WTC11 (cell line): Measurements from ENCODE around the gene CCL25. TPM values are rescaled to one million over a fixed set of nuclear protein-coding genes. Genes with fewer than 3 reads are reported as not detected.

Source experiments
- ATAC-seq: fragments of 200-7000 bp; cut with Tn5 transposase; 2 replicates; pipeline ENCODE4 v1.10.0; 2021; ENCODE audit warnings: mild to moderate bottlenecking, moderate library complexity
- CTCF ChIA-PET: fragments of 300-600 bp; sonication (Branson Sonifier 250); formaldehyde crosslinking; loops from one replicate; lab custom pipeline; 2021; ENCODE audit warnings: antibody characterized with exemption; lab: Charles Lee
- POLR2A ChIA-PET: fragments of 350-600 bp; sonication (Branson Sonifier 250); formaldehyde crosslinking; loops from one replicate; lab custom pipeline; 2021; ENCODE audit warnings: antibody characterized with exemption; lab: Charles Lee
- DNase-seq: peaks from one replicate; pipeline ENCODE4 v3.0.0; 2021; ENCODE audit warnings: low spot score
- H3K27ac Mint-ChIP-seq: 2 replicates; pipeline ENCODE4 v1.8.0; 2021; ENCODE audit warnings: mixed read lengths
- H3K27me3 Mint-ChIP-seq: 2 replicates; pipeline ENCODE4 v1.8.0; 2021; ENCODE audit warnings: low read depth, mild to moderate bottlenecking, moderate library complexity, mixed read lengths
- H3K36me3 Mint-ChIP-seq: 2 replicates; pipeline ENCODE4 v1.8.0; 2021; ENCODE audit warnings: mixed read lengths
- H3K4me1 Mint-ChIP-seq: 2 replicates; pipeline ENCODE4 v1.8.0; 2022; ENCODE audit warnings: mixed read lengths
- H3K4me3 Mint-ChIP-seq: 2 replicates; pipeline ENCODE4 v1.8.0; 2021; ENCODE audit warnings: mild to moderate bottlenecking, moderate library complexity, mixed read lengths
- H3K9me3 Mint-ChIP-seq: 2 replicates; pipeline ENCODE4 v1.8.0; 2021; ENCODE audit warnings: mixed read lengths
- AFF4 ChIP-seq: sonication (generic); formaldehyde crosslinking; IDR thresholded peaks from 2 replicates; pipeline ENCODE4 v1.8.1; 2023; ENCODE audit warnings: mild to moderate bottlenecking, missing genetic modification reagents, borderline replicate concordance
- ATF1 ChIP-seq: sonication (generic); formaldehyde crosslinking; IDR thresholded peaks from 2 replicates; pipeline ENCODE4 v1.8.1; 2023; ENCODE audit warnings: mild to moderate bottlenecking, moderate library complexity, missing genetic modification reagents
- EMX1 ChIP-seq: fragments of 250-450 bp; sonication (Bioruptor Pico); IDR thresholded peaks from 2 replicates; pipeline ENCODE4 v1.8.0; 2021; ENCODE audit warnings: mild to moderate bottlenecking
- ESRRA ChIP-seq: sonication (generic); formaldehyde crosslinking; IDR thresholded peaks from 2 replicates; pipeline ENCODE4 v1.8.1; 2022; ENCODE audit warnings: mild to moderate bottlenecking, missing genetic modification reagents, borderline replicate concordance
- ETV6 ChIP-seq: sonication (generic); formaldehyde crosslinking; IDR thresholded peaks from 2 replicates; pipeline ENCODE4 v1.8.1; 2022; ENCODE audit warnings: mild to moderate bottlenecking, missing genetic modification reagents
- FOXK1 ChIP-seq: sonication (generic); formaldehyde crosslinking; IDR thresholded peaks from 2 replicates; pipeline ENCODE4 v1.8.0; 2022; ENCODE audit warnings: mild to moderate bottlenecking, moderate library complexity, missing genetic modification reagents
- GRHL2 ChIP-seq: fragments of 250-450 bp; sonication (Bioruptor Pico); IDR thresholded peaks from 2 replicates; pipeline ENCODE4 v1.8.0; 2022; ENCODE audit warnings: mild to moderate bottlenecking, moderate library complexity; ENCODE audit not compliant: insufficient replicate concordance, severe bottlenecking
- IRF2 ChIP-seq: sonication (generic); formaldehyde crosslinking; IDR thresholded peaks from 2 replicates; pipeline ENCODE4 v1.8.0; 2022; ENCODE audit warnings: low read depth, missing genetic modification reagents, borderline replicate concordance
- NFE2L1 ChIP-seq: sonication (generic); formaldehyde crosslinking; IDR thresholded peaks from 2 replicates; pipeline ENCODE4 v1.8.1; 2023; ENCODE audit warnings: missing genetic modification reagents
- NR1H2 ChIP-seq: sonication (generic); formaldehyde crosslinking; IDR thresholded peaks from 2 replicates; pipeline ENCODE4 v1.9.0; 2021; ENCODE audit warnings: mild to moderate bottlenecking, moderate library complexity, missing genetic modification reagents
- NR2C2 ChIP-seq: sonication (generic); formaldehyde crosslinking; IDR thresholded peaks from 2 replicates; pipeline ENCODE4 v1.8.0; 2022; ENCODE audit warnings: mild to moderate bottlenecking, missing genetic modification reagents
- NR3C1 ChIP-seq: sonication (generic); formaldehyde crosslinking; conservative IDR thresholded peaks from 2 replicates; pipeline ENCODE4 v1.8.1; 2023; ENCODE audit warnings: low read depth, mild to moderate bottlenecking, missing genetic modification reagents
- OVOL2 ChIP-seq: fragments of 250-450 bp; sonication (Bioruptor Pico); IDR thresholded peaks from 2 replicates; pipeline ENCODE4 v1.9.0; 2021; ENCODE audit warnings: mild to moderate bottlenecking, borderline replicate concordance
- PRDM15 ChIP-seq: sonication (generic); formaldehyde crosslinking; IDR thresholded peaks from 2 replicates; pipeline ENCODE4 v1.8.0; 2022; ENCODE audit warnings: missing genetic modification reagents
- SMAD3 ChIP-seq: sonication (generic); formaldehyde crosslinking; IDR thresholded peaks from 2 replicates; pipeline ENCODE4 v1.8.0; 2022; ENCODE audit warnings: missing genetic modification reagents, mild to moderate bottlenecking, borderline replicate concordance
- SP1 ChIP-seq: sonication (generic); formaldehyde crosslinking; conservative IDR thresholded peaks from 2 replicates; pipeline ENCODE4 v1.8.1; 2022; ENCODE audit warnings: missing genetic modification reagents
- TEAD1 ChIP-seq: sonication (generic); formaldehyde crosslinking; IDR thresholded peaks from 2 replicates; pipeline ENCODE4 v1.8.0; 2022; ENCODE audit warnings: mild to moderate bottlenecking, missing genetic modification reagents
- ZBTB21 ChIP-seq: sonication (generic); formaldehyde crosslinking; IDR thresholded peaks from 2 replicates; pipeline ENCODE4 v1.8.1; 2023; ENCODE audit warnings: mild to moderate bottlenecking, missing genetic modification reagents, borderline replicate concordance
- ZNF416 ChIP-seq: fragments of 250-450 bp; sonication (Bioruptor Pico); IDR thresholded peaks from 2 replicates; pipeline ENCODE4 v1.9.0; 2021; ENCODE audit warnings: mild to moderate bottlenecking, inconsistent platforms
- total RNA-seq: library from RNA; stranded (reverse); gene quantifications from 3 replicates; pipeline ENCODE4 v1.2.3, GENCODE V29; 2021
- TF ChIP-seq, protein P1 (sequence below): fragments of 250-450 bp; sonication (Bioruptor Pico); IDR thresholded peaks from 2 replicates; pipeline ENCODE4 v1.9.0; 2021; ENCODE audit warnings: mild to moderate bottlenecking
- TF ChIP-seq, protein P2 (sequence below): fragments of 250-450 bp; sonication (Bioruptor Pico); IDR thresholded peaks from 2 replicates; pipeline ENCODE4 v2.1.2; 2022; ENCODE audit warnings: mild to moderate bottlenecking, moderate library complexity
- TF ChIP-seq, protein P3 (sequence below): sonication (generic); formaldehyde crosslinking; conservative IDR thresholded peaks from 2 replicates; pipeline ENCODE4 v1.8.1; 2022; ENCODE audit warnings: mild to moderate bottlenecking, missing genetic modification reagents
- TF ChIP-seq, protein P4 (sequence below): sonication (generic); formaldehyde crosslinking; IDR thresholded peaks from 2 replicates; pipeline ENCODE4 v1.8.1; 2022; ENCODE audit warnings: mild to moderate bottlenecking, moderate library complexity, missing genetic modification reagents
- TF ChIP-seq, protein P5 (sequence below): fragments of 200-600 bp; IDR thresholded peaks from 2 replicates; pipeline ENCODE4 v1.8.0; 2022; ENCODE audit warnings: antibody characterized with exemption

The CCL25 gene
- total RNA-seq, 1 experiment from 2014 or later: not detected

DNA sequence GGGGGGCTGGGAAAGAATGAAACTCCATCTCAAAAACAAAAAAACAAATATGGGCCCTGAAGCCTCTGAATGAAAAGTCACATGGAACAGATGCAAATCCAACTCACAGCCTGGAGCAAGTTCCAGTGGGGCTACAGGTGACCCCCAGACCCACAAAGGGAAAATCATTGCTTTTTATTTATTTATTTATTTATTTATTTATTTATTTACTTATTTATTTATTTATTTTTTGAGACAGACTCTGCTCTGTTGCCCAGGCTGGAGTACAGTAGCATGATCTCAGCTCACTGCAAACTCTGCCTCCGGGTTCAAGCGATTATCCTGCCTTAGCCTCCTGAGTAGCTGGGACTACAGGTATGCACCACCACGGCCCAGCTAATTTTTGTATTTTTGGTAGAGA lies 13.3 kb upstream of the CCL25 start:
- ChIA-PET POLR2A (no interaction called here), CTCF (no interaction called here)
- Mint-ChIP-seq H3K27ac (no peak overlapping the region), H3K4me1 (0 out of 2 replicates have a peak, but pooled peaks cover 4% of the 10 kb centered on the region), H3K27me3 (peaks cover 15% of the 10 kb centered on the region), H3K4me3 (no peak overlapping the region), H3K9me3 (peaks cover 4% of the 10 kb centered on the region; the same call in 1 of the 2 replicates), H3K36me3 (no peaks in the 10 kb centered on the region)
- DNase-seq (no peak), ATAC-seq (no peak)
- no peak for TF ChIP-seq ZBTB21 (CRISPR knock-in tag)
- TF ChIP-seq, protein P1, sequence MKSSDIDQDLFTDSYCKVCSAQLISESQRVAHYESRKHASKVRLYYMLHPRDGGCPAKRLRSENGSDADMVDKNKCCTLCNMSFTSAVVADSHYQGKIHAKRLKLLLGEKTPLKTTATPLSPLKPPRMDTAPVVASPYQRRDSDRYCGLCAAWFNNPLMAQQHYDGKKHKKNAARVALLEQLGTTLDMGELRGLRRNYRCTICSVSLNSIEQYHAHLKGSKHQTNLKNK (CRISPR knock-in tag): no peak
- TF ChIP-seq EMX1 (CRISPR knock-in tag): no peak
- TF ChIP-seq, protein P2, sequence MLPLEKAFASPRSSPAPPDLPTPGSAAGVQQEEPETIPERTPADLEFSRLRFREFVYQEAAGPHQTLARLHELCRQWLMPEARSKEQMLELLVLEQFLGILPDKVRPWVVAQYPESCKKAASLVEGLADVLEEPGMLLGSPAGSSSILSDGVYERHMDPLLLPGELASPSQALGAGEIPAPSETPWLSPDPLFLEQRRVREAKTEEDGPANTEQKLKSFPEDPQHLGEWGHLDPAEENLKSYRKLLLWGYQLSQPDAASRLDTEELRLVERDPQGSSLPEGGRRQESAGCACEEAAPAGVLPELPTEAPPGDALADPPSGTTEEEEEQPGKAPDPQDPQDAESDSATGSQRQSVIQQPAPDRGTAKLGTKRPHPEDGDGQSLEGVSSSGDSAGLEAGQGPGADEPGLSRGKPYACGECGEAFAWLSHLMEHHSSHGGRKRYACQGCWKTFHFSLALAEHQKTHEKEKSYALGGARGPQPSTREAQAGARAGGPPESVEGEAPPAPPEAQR (CRISPR knock-in tag): no peak
- TF ChIP-seq ETV6 (CRISPR knock-in tag): no peak
- no peak for TF ChIP-seq ZNF416 (CRISPR knock-in tag)
- no peak for TF ChIP-seq PRDM15 (CRISPR knock-in tag)
- TF ChIP-seq IRF2 (CRISPR knock-in tag): no peak
- no peak for TF ChIP-seq OVOL2 (CRISPR knock-in tag)
- TF ChIP-seq NR3C1: no peak
- no peak for TF ChIP-seq ESRRA (CRISPR knock-in tag)

DNA sequence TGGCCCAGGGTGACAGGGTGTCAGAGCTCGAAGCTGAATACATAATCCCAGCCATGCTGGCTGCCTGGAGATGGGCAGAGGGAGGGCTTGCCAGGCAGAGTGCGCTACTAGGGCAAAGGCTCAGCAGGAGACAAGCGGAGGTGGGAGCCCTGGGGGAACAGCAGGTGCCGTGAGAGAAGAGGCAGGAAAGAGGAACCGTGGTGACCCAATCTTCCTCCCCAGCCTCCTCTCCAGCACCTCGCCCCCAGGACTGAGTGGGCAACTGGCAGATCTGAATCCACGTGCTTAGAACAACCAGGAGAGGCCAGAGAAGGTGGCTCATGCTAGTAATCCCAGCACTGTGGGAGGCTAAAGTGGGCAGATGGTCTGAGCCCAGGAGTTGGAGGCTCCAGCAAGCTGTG lies 11.0 kb upstream of the CCL25 start:
- Mint-ChIP-seq H3K36me3 (no peaks in the 10 kb centered on the region), H3K9me3 (peaks cover 4% of the 10 kb centered on the region; the same call in 1 of the 2 replicates), H3K27ac (no peak overlapping the region), H3K4me3 (no peak overlapping the region), H3K4me1 (no peaks in the 10 kb centered on the region), H3K27me3 (peaks cover 16% of the 10 kb centered on the region)
- ATAC-seq (no peak), DNase-seq (no peak)
- ChIA-PET POLR2A (no interaction called here), CTCF (interaction anchor here (1.4 kb wide), 1 partner anchor 39 kb away, joined by 6 read pairs; no protein-coding TSS in a partner anchor)
- TF ChIP-seq NR1H2 (CRISPR knock-in tag) (no peak), NR2C2 (CRISPR knock-in tag) (no peak), SP1 (CRISPR knock-in tag) (no peak), TEAD1 (CRISPR knock-in tag) (no peak), GRHL2 (CRISPR knock-in tag) (no peak), SMAD3 (CRISPR knock-in tag) (no peak), NFE2L1 (CRISPR knock-in tag) (no peak), ATF1 (CRISPR knock-in tag) (no peak), FOXK1 (CRISPR knock-in tag) (no peak), AFF4 (no peak), ETV6 (CRISPR knock-in tag) (no peak)
- TF ChIP-seq, protein P3, sequence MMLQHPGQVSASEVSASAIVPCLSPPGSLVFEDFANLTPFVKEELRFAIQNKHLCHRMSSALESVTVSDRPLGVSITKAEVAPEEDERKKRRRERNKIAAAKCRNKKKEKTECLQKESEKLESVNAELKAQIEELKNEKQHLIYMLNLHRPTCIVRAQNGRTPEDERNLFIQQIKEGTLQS: no peak
- TF ChIP-seq, protein P4, sequence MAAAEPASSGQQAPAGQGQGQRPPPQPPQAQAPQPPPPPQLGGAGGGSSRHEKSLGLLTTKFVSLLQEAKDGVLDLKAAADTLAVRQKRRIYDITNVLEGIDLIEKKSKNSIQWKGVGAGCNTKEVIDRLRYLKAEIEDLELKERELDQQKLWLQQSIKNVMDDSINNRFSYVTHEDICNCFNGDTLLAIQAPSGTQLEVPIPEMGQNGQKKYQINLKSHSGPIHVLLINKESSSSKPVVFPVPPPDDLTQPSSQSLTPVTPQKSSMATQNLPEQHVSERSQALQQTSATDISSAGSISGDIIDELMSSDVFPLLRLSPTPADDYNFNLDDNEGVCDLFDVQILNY (CRISPR knock-in tag): no peak
- TF ChIP-seq, protein P5, sequence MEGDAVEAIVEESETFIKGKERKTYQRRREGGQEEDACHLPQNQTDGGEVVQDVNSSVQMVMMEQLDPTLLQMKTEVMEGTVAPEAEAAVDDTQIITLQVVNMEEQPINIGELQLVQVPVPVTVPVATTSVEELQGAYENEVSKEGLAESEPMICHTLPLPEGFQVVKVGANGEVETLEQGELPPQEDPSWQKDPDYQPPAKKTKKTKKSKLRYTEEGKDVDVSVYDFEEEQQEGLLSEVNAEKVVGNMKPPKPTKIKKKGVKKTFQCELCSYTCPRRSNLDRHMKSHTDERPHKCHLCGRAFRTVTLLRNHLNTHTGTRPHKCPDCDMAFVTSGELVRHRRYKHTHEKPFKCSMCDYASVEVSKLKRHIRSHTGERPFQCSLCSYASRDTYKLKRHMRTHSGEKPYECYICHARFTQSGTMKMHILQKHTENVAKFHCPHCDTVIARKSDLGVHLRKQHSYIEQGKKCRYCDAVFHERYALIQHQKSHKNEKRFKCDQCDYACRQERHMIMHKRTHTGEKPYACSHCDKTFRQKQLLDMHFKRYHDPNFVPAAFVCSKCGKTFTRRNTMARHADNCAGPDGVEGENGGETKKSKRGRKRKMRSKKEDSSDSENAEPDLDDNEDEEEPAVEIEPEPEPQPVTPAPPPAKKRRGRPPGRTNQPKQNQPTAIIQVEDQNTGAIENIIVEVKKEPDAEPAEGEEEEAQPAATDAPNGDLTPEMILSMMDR: no peak
